Neural progenitor cell (in vitro differentiated cells): ENCODE results near the gene DOCK4. TPM values are rescaled to one million over a fixed set of nuclear protein-coding genes. Genes with fewer than 3 reads are reported as not detected.

Experiments
- DNase-seq: peaks from one replicate; pipeline ENCODE4 v3.0.0-alpha.2; 2016; ENCODE audit warnings: low spot score
- H2AFZ ChIP-seq: fragments of 200-600 bp; sonication (generic); replicated peaks from 2 replicates; pipeline ENCODE4 v1.6.1; 2016; ENCODE audit warnings: antibody characterized with exemption
- H3F3A ChIP-seq: fragments of 200-600 bp; sonication (generic); 2 replicates; pipeline ENCODE4 v1.6.1; 2016; ENCODE audit warnings: antibody characterized with exemption, low read depth
- H3K27ac ChIP-seq: fragments of 200-600 bp; sonication (generic); 2 replicates; pipeline ENCODE4 v1.5.1; 2016; ENCODE audit warnings: mild to moderate bottlenecking
- H3K27me3 ChIP-seq: fragments of 200-600 bp; sonication (generic); 2 replicates; pipeline ENCODE4 v1.6.1; 2016; ENCODE audit warnings: mild to moderate bottlenecking, moderate library complexity
- H3K36me3 ChIP-seq: fragments of 200-600 bp; sonication (generic); 2 replicates; pipeline ENCODE4 v1.5.1; 2016
- H3K4me1 ChIP-seq: fragments of 200-600 bp; sonication (generic); 2 replicates; pipeline ENCODE4 v1.6.1; 2016; ENCODE audit warnings: mixed run types
- H3K4me2 ChIP-seq: fragments of 200-600 bp; sonication (generic); 2 replicates; pipeline ENCODE4 v1.6.1; 2016
- H3K4me3 ChIP-seq: fragments of 200-600 bp; sonication (generic); 2 replicates; pipeline ENCODE4 v1.5.1; 2016
- H3K79me2 ChIP-seq: fragments of 200-600 bp; sonication (generic); 2 replicates; pipeline ENCODE4 v1.6.1; 2016; ENCODE audit warnings: low read depth
- H3K9ac ChIP-seq: fragments of 200-600 bp; sonication (generic); 2 replicates; pipeline ENCODE4 v1.6.1; 2016
- H3K9me3 ChIP-seq: fragments of 200-600 bp; sonication (generic); 2 replicates; pipeline ENCODE4 v1.5.1; 2016; ENCODE audit warnings: low read depth
- H4K20me1 ChIP-seq: fragments of 200-600 bp; sonication (generic); 2 replicates; pipeline ENCODE4 v1.6.1; 2016; ENCODE audit warnings: low read depth
- H3K27ac Mint-ChIP-seq: 3 replicates; pipeline ENCODE4 v1.8.0; 2021; ENCODE audit warnings: mixed read lengths
- H3K27me3 Mint-ChIP-seq: 2 replicates; pipeline ENCODE4 v1.8.0; 2022; ENCODE audit warnings: low read depth, mild to moderate bottlenecking, inconsistent platforms, moderate library complexity, mixed read lengths; ENCODE audit not compliant: insufficient read depth
- H3K36me3 Mint-ChIP-seq: 3 replicates; pipeline ENCODE4 v1.8.0; 2021; ENCODE audit warnings: mixed read lengths
- H3K4me1 Mint-ChIP-seq: 3 replicates; pipeline ENCODE4 v1.8.0; 2021; ENCODE audit warnings: mixed read lengths
- H3K4me3 Mint-ChIP-seq: 3 replicates; pipeline ENCODE4 v1.8.0; 2021; ENCODE audit warnings: mild to moderate bottlenecking, moderate library complexity, mixed read lengths
- H3K9me3 Mint-ChIP-seq: 3 replicates; pipeline ENCODE4 v1.8.0; 2020; ENCODE audit warnings: mixed read lengths
- CTCF ChIP-seq: fragments of 200-600 bp; sonication (generic); IDR thresholded peaks from 2 replicates; pipeline ENCODE4 v1.5.1; 2017; ENCODE audit warnings: antibody characterized with exemption, mild to moderate bottlenecking
- EZH2 ChIP-seq: fragments of 200-600 bp; sonication (generic); IDR thresholded peaks from 2 replicates; pipeline ENCODE4 v1.6.1; 2017; ENCODE audit warnings: antibody characterized with exemption, mild to moderate bottlenecking, moderate library complexity
- EZH2phosphoT487 ChIP-seq: fragments of 200-600 bp; sonication (generic); IDR thresholded peaks from 2 replicates; pipeline ENCODE4 v1.6.1; 2017; ENCODE audit warnings: antibody characterized with exemption
- total RNA-seq: library from RNA; depleted of rRNA; stranded (reverse); fragments of >200 nt; gene quantifications from 2 replicates; pipeline ENCODE4 v1.2.3, GENCODE V29; 2015; ENCODE audit warnings: low replicate concordance

Gene DOCK4
- total RNA-seq, 1 donor from 2014 or later = 11.4 TPM

GRCh38 chr7:112211348-112211907 lies 5.2 kb upstream of the DOCK4 start:
- Histone ChIP-seq H4K20me1 (peaks cover 32% of the 10 kb centered on the region), H3F3A (no peaks in the 10 kb centered on the region), H3K36me3 (no peaks in the 10 kb centered on the region), H3K27me3 (no peaks in the 10 kb centered on the region), H3K4me3 (no peak overlapping the region), H2AFZ (no peak overlapping the region), H3K9ac (no peak overlapping the region), H3K4me1 (peaks cover 4% of the 10 kb centered on the region), H3K4me2 (no peak overlapping the region), H3K9me3 (no peaks in the 10 kb centered on the region), H3K79me2 (peaks cover 96% of the 10 kb centered on the region), H3K27ac (no peak overlapping the region)
- peaks cover 9% of the 10 kb centered on the region for H3K4me1 Mint-ChIP-seq
- H3K27ac Mint-ChIP-seq = no peak overlapping the region
- no peaks in the 10 kb centered on the region for H3K36me3 Mint-ChIP-seq
- peaks cover under 1% of the 10 kb centered on the region for H3K27me3 Mint-ChIP-seq
- TF ChIP-seq EZH2 = no peak
- TF ChIP-seq EZH2phosphoT487 = no peak
- no peak for TF ChIP-seq CTCF
- no peak for DNase-seq
- no peaks in the 10 kb centered on the region for H3K9me3 Mint-ChIP-seq
- no peak overlapping the region for H3K4me3 Mint-ChIP-seq

GRCh38 chr7:112207765-112208164 lies 1.6 kb upstream of the DOCK4 start:
- no peak overlapping the region for H2AFZ ChIP-seq
- H3F3A ChIP-seq = peaks cover 19% of the 10 kb centered on the region
- Mint-ChIP-seq H3K4me3 (peak overlapping the region; percentile 98), H3K27me3 (peaks cover 4% of the 10 kb centered on the region), H3K4me1 (peaks cover 28% of the 10 kb centered on the region), H3K9me3 (no peaks in the 10 kb centered on the region), H3K27ac (no peak overlapping the region), H3K36me3 (no peaks in the 10 kb centered on the region)
- H3K27ac ChIP-seq = no peak overlapping the region
- H3K9me3 ChIP-seq = no peaks in the 10 kb centered on the region
- H4K20me1 ChIP-seq = peaks cover 16% of the 10 kb centered on the region
- no peak for DNase-seq
- H3K4me3 ChIP-seq = peak overlapping the region; percentile 79
- peaks cover 8% of the 10 kb centered on the region for H3K27me3 ChIP-seq
- peak overlapping the region; percentile 87 for H3K4me2 ChIP-seq
- no peaks in the 10 kb centered on the region for H3K36me3 ChIP-seq
- no peak overlapping the region for H3K9ac ChIP-seq
- H3K79me2 ChIP-seq = peaks cover 78% of the 10 kb centered on the region
- H3K4me1 ChIP-seq = peaks cover 15% of the 10 kb centered on the region
- TF ChIP-seq EZH2 = no peak
- TF ChIP-seq EZH2phosphoT487 = no peak
- no peak for TF ChIP-seq CTCF

GRCh38 chr7:112206991-112207592 lies 893 bp upstream of the DOCK4 start:
- no peaks in the 10 kb centered on the region for H3K9me3 Mint-ChIP-seq
- H3K27me3 Mint-ChIP-seq = peaks cover 4% of the 10 kb centered on the region
- H3K27ac ChIP-seq = no peak overlapping the region
- no peaks in the 10 kb centered on the region for H3K9me3 ChIP-seq
- peaks cover 15% of the 10 kb centered on the region for H4K20me1 ChIP-seq
- peak overlapping the region; percentile 88 for H3K27ac Mint-ChIP-seq
- peak overlapping the region; percentile 53 for H3K9ac ChIP-seq
- peaks cover 29% of the 10 kb centered on the region for H3K4me1 Mint-ChIP-seq
- peak overlapping the region; percentile 79 for H3K4me3 ChIP-seq
- H3K4me2 ChIP-seq = peak overlapping the region; percentile 87
- H3K36me3 Mint-ChIP-seq = no peaks in the 10 kb centered on the region
- H3K4me1 ChIP-seq = peaks cover 15% of the 10 kb centered on the region
- TF ChIP-seq EZH2phosphoT487 = no peak
- no peak for TF ChIP-seq CTCF
- no peak for TF ChIP-seq EZH2
- H3K27me3 ChIP-seq = peaks cover 8% of the 10 kb centered on the region
- peaks cover 76% of the 10 kb centered on the region for H3K79me2 ChIP-seq
- H3F3A ChIP-seq = peaks cover 19% of the 10 kb centered on the region
- peak overlapping the region; percentile 61 for H2AFZ ChIP-seq
- DNase-seq = no peak
- no peaks in the 10 kb centered on the region for H3K36me3 ChIP-seq
- peak overlapping the region; percentile 98 for H3K4me3 Mint-ChIP-seq
